ENCODE results near the gene GABRD.
"Not testable (repeated sequence)": the region's sequence is repeated elsewhere in the genome, so short reads cannot be mapped to it uniquely, and the experiment has no call there.

Gene GABRD

DNA sequence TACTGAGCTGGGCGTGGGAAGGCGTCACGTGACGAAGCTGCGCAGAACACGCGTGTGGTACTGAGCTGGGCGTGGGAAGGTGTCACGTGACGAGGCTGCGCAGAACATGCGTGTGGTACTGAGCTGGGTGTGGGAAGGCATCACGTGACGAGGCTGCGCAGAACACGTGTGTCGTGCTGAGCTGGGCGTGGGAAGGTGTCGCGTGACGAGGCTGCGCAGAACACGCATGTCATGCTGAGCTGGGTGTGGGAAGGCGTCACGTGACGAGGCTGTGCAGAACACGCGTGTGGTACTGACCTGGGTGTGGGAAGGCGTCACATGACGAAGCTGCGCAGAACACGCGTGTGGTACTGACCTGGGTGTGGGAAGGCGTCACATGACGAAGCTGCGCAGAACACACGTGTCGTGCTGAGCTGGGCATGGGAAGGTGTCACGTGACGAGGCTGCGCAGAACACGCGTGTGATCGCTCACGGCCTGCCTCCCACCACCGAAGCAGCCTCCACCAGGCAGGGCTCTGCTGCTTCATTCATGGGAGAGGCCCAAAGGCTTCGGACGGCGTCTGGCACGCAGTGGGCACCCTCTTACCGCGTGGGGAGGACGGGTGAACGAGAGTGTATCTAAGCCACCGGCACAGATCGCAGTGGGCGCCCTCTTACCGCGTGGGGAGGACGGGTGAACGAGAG lies 39.5 kb upstream of the GABRD start:
- no peaks in the 10 kb centered on the region for H3K9me3 Mint-ChIP-seq
- H3K36me3 Mint-ChIP-seq, result no peaks in the 10 kb centered on the region
- no peak for DNase-seq
- peak overlapping the region in 1 of 2 donors; percentile 46 for H3K4me3 Mint-ChIP-seq
- no peak overlapping the region for H3K27ac Mint-ChIP-seq
- ATAC-seq (replicated peaks), result no peak
- peaks cover 4 to 11% of the 10 kb centered on the region in 2 donors for H3K27me3 Mint-ChIP-seq
- no peaks in the 10 kb centered on the region for H3K4me1 Mint-ChIP-seq

DNA sequence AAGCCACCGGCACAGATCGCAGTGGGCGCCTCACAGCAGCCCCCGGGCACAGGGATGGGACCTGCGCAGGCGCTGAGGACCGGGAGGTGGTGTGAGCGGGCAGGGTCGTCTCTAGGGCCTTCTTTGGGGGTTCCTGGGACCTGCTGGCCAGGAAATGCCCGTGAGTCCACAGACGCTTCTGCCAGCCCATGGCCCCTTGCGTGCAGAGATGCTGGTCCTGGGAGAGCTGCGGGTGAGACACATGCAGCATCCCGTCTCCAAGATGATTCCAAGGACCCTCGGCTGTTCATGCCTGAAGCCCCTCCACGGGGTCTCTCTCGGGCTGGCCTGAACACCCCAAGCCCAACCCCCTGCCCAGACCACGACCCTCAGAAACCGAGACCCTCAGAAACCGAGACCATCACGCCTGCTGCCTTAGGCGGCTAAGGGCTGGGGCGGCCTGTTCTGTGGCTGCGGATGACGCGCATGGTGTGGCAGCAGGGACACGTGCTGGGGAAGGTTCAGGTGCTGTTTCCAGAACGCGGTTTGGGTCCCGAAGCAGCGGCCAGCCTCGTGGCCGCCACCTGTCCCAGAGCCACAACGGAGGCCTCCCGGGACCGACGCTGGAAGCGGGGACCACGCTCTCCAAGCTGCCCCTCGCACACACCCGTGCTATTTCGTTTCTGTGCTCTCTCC lies 38.5 kb upstream of the GABRD start:
- Mint-ChIP-seq H3K4me3 (no peak overlapping the region), H3K4me1 (no peaks in the 10 kb centered on the region), H3K27me3 (peaks cover 0 to 5% of the 10 kb centered on the region in 2 donors), H3K9me3 (no peaks in the 10 kb centered on the region), H3K36me3 (no peaks in the 10 kb centered on the region), H3K27ac (no peak overlapping the region)
- DNase-seq (no peak), ATAC-seq (replicated peaks) (no peak)

DNA sequence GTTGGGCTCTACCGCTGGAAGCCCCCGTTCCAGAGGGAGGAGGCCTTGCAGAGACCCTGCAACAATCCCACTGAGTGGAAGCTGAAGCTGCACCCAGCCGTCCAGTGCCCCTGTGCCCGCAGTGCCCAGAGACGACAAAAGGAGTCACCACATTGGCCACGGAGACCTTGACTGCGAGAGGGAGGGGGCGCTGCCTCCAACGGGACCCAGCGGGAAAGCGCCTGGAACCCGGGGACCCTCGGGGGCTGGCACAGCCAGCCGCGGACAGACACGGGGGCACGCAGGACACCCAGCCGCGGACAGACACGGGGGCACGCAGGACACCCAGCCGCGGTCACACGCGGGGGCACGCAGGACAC lies 38.0 kb upstream of the GABRD start:
- Mint-ChIP-seq H3K27ac (no peak overlapping the region), H3K4me3 (no peak overlapping the region), H3K9me3 (no peaks in the 10 kb centered on the region), H3K36me3 (no peaks in the 10 kb centered on the region), H3K27me3 (peaks cover 0 to 4% of the 10 kb centered on the region in 2 donors), H3K4me1 (no peaks in the 10 kb centered on the region)
- DNase-seq, result no peak
- ATAC-seq (replicated peaks), result no peak

DNA sequence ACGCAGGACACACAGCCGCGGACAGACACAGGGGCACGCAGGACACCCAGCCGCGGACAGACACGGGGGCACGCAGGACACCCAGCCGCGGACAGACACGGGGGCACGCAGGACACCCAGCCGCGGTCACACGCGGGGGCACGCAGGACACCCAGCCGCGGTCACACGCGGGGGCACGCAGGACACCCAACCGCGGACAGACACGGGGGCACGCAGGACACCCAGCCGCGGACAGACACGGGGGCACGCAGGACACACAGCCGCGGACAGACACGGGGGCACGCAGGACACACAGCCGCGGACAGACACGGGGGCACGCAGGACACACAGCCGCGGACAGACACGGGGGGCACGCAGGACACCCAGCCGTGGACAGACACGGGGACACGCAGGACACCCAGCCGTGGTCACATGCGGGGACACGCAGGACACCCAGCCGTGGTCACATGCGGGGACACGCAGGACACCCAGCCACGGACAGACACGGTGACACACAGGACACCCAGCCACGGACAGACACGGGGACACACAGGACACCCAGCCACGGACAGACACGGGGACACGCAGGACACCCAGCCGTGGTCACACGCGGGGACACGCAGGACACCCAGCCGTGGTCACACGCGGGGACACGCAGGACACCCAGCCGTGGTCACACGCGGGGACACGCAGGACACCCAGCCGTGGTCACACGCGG lies 37.4 kb upstream of the GABRD start:
- H3K4me1 Mint-ChIP-seq; H3K27me3 Mint-ChIP-seq; H3K4me3 Mint-ChIP-seq; ATAC-seq (replicated peaks); H3K36me3 Mint-ChIP-seq; DNase-seq; H3K27ac Mint-ChIP-seq; H3K9me3 Mint-ChIP-seq: not testable (repeated sequence)

DNA sequence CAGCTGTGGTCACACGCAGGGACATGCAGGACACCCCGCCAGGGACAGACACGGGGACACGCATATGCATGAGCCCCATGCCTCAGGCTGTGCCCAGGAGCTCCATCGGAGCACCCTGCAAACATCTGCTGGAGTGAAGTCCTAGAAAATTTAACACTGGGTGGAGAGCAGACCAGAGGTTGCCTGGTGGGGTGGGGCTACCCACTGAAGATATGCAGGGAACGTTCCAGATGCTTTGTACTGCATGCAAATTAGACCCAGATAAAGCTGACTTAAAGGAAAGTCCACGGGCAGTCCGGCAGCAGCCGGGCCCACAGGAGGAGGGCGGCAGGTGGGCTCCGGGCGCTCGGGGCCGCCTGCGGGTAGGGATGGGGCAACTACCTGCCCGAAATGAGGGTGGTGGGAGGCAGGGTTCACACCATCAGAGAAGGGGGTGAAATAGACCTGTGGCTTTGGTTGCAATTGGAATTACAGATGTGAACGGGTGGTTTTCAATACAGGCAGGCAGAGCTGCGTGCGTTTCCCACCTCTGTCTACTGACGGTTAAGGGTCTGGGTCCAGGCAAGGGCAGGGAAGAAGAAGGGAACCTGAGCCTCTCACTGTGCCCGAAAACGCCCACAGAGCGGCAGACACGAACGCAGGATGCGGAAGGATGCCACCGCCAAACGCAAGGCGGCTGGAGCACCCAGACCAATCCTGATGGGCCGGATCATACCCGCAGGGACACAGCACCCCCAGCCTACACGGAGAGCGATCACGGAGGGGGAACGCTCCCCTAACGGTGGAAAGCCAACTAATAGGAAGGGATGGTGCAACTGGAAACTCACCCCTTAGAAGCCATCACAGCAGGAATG lies 36.5 kb upstream of the GABRD start:
- H3K4me3 Mint-ChIP-seq, result no peak overlapping the region
- no peak for ATAC-seq (replicated peaks)
- no peaks in the 10 kb centered on the region for H3K4me1 Mint-ChIP-seq
- H3K9me3 Mint-ChIP-seq, result no peaks in the 10 kb centered on the region
- no peak overlapping the region for H3K27ac Mint-ChIP-seq
- H3K36me3 Mint-ChIP-seq, result no peaks in the 10 kb centered on the region
- DNase-seq, result no peak
- H3K27me3 Mint-ChIP-seq, result peaks cover 4 to 7% of the 10 kb centered on the region in 2 donors

DNA sequence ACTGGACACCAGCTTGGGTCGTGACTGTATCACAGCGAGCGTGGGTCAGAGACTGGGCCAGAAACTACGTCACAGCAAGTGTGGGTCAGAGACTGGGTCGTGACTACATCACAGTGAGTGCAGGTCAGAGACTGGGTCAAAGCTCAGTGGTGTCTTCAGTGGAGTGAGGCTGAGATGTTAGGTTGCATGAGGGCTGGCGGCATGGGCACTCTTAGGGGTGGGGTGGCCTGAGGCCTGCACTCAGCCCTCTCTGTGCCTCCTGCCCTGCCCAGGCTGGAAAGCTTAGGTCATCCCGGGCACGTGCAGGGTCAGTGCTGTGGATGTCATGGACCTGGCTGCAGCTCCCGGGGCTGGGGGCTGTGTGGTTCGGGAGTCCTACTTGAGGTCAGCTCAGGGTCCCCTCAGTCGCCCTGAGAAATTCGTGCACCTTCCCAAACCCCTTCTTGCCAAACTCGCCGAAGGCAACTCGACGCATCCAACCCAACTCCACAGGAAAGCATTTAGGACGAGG lies 34.5 kb upstream of the GABRD start:
- no peak for ATAC-seq (replicated peaks)
- no peaks in the 10 kb centered on the region for H3K9me3 Mint-ChIP-seq

DNA sequence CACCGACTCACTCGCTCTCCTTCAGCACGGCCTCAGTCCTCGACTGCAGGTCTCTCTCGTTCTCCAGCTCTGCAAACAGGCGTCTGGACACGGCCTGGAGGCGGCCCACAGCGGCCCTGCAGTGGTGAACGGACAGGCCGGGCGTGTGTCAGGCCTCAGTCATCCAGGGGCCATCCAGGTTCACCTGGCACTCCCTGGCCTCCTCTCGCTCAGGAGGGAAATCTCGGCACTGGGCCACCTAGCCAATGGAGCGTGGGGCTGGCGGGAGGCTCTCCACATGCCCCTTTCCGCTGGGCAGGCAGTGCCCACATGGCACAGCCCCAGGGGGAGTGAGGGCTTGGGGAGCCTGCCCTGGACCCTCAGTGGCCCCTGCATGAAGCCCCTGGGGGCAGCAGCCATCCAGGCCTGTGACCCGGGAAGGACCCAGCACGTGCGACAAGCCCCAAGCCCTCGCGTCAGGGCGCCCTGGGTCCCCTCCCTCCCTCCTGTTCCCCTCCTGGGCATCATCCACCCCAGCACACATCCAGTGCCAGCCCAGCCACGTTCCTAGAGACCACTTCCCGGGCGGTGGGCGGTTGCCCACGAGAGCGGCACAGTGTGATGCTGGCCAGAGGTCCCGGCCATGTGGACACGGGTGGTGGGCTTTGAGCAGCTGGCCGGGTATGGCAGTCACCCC lies 33.6 kb upstream of the GABRD start:
- DNase-seq (no peak), ATAC-seq (replicated peaks) (no peak)
- H3K4me3 Mint-ChIP-seq, result no peak overlapping the region
- H3K4me1 Mint-ChIP-seq, result no peaks in the 10 kb centered on the region
- H3K9me3 Mint-ChIP-seq, result no peaks in the 10 kb centered on the region
- no peak overlapping the region for H3K27ac Mint-ChIP-seq
- H3K27me3 Mint-ChIP-seq, result peaks cover 11 to 33% of the 10 kb centered on the region in 2 donors
- no peaks in the 10 kb centered on the region for H3K36me3 Mint-ChIP-seq

More for the DNA sequence above, 34.5 kb upstream of the GABRD start:
- H3K4me3 Mint-ChIP-seq, result no peak overlapping the region
- H3K27me3 Mint-ChIP-seq, result peaks cover 11 to 27% of the 10 kb centered on the region in 2 donors
- no peak for DNase-seq
- H3K4me1 Mint-ChIP-seq, result no peaks in the 10 kb centered on the region
- no peaks in the 10 kb centered on the region for H3K36me3 Mint-ChIP-seq
- no peak overlapping the region for H3K27ac Mint-ChIP-seq

DNA sequence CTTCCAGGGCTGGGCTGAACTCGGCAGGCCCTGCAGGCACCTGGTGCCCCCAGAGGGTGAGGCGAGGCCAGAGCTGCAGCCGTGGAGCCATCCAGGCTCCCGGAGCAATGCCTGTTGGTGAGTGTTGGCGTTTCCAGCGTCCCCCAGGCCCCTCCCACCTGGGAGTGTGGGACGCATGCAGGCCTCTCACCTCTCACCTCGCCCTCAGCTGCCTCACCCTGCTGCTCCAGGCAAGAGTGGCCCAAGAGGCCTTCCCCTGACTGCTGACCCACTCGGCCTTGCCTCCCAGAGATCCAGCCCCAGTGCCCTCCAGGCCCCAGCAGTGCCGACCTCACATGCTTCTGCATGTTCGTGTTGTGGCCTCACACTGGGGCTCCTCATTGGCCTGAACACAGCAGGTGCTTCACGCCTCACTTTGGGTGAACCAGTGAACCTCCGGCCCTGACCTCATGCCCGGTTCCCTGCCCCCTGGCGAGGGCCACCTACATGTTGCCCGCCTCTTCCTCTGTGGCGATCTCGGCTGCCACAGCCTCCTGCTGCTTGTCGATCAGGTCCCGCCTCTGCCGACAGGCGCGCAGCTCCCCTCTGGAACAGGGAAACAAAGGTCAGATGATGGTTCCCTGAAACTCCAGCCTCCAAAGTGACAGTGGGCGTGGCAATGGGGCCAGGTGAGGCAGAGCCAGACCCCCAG lies 32.5 kb upstream of the GABRD start:
- DNase-seq, result no peak
- H3K4me3 Mint-ChIP-seq, result no peak overlapping the region
- no peak for ATAC-seq (replicated peaks)
- no peaks in the 10 kb centered on the region for H3K4me1 Mint-ChIP-seq
- peaks cover 11 to 43% of the 10 kb centered on the region in 2 donors for H3K27me3 Mint-ChIP-seq
- no peaks in the 10 kb centered on the region for H3K36me3 Mint-ChIP-seq
- H3K27ac Mint-ChIP-seq, result no peak overlapping the region
- H3K9me3 Mint-ChIP-seq, result no peaks in the 10 kb centered on the region

DNA sequence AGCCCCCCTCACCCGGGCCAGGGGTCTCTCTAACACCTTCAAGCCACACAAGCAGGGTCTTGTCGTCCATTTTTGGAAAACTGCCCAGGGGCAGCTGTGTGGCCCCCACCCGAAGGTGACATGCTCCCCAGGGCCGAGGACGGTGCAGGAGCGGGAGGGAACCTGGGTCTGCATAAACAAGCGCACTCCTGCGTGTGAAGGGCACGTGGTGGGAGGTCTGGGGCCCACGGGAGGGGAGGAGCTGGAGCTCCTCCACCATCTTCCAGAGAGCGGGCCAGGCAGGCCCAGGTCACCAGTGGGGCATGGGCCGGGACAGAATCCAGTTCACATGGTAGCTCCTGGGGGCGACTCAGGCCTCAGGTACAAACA lies 32.0 kb upstream of the GABRD start:
- no peak for ATAC-seq (replicated peaks)
- H3K4me3 Mint-ChIP-seq, result no peak overlapping the region
- H3K36me3 Mint-ChIP-seq, result no peaks in the 10 kb centered on the region
- peaks cover 11 to 43% of the 10 kb centered on the region in 2 donors for H3K27me3 Mint-ChIP-seq
- no peak overlapping the region for H3K27ac Mint-ChIP-seq
- DNase-seq, result no peak
- H3K4me1 Mint-ChIP-seq, result no peaks in the 10 kb centered on the region
- H3K9me3 Mint-ChIP-seq, result no peaks in the 10 kb centered on the region

DNA sequence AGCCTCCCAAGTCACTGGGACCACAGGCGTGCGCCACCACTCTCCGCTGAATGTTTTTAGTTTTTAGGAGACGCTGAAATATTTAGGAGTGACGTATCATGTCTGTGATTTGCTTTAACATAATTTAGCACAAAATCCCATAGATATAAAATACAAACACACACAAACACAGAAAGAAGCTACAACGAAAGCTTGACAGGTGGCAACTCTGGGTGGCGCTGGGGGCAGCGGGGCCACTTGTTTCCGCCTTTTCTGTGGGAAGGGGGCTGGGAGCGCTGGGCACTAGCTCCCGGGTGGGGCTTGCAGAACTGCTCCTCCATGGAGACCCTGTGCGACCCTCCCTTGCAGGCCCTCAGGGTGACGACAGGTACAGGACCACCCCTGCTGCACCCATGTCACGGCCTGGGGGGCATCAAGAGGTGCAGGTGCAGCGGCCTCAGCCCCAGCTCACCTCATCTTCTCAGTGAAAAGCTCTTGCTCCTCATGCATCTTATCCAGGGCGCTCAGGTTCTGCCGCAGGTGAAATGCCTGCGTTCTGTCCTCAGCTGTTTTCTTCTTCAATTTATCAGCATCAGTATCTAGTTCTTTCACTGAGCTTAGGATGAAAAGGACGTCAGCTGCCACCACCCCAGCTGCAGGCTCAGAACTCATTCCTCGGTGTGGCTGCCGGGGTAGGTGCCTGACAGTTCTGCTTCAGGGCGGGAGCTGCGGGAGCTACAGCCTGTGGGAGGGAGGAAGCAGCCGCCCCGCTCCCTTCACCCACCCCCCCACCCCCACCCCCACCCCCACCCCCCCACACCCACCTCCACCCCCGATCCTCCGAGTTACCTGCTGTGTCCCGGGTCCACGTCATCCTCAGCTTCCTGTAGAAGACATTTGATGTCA lies 30.8 kb upstream of the GABRD start:
- H3K27ac Mint-ChIP-seq, result no peak overlapping the region
- H3K4me1 Mint-ChIP-seq, result no peaks in the 10 kb centered on the region
- no peak overlapping the region for H3K4me3 Mint-ChIP-seq
- H3K36me3 Mint-ChIP-seq, result no peaks in the 10 kb centered on the region
- no peak for DNase-seq
- peaks cover 11 to 43% of the 10 kb centered on the region in 2 donors for H3K27me3 Mint-ChIP-seq
- no peaks in the 10 kb centered on the region for H3K9me3 Mint-ChIP-seq
- no peak for ATAC-seq (replicated peaks)

DNA sequence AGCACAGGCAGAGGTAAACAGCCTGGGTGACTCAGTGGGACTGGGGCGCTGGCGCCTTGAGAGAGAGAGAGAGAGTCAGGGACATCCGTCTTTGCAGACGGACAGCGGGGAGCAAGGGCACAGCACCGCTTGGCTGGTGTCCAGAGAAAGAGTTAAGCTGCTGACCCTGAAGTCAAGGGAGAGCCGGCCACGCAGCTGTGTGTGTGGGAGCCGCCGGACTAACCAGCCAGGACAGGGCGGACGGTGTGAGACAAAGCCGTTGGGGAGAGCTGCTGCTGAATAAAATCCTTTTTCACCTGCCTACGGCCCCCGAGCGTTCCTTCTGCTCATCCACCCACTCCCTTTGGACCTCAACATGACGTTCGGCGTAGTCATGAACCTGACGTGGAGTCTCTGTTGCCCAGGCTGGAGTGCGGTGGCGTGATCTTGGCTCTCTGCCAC lies 30.0 kb upstream of the GABRD start:
- ATAC-seq (replicated peaks), result no peak
- no peak overlapping the region for H3K27ac Mint-ChIP-seq
- H3K36me3 Mint-ChIP-seq, result no peaks in the 10 kb centered on the region
- H3K9me3 Mint-ChIP-seq, result no peaks in the 10 kb centered on the region
- H3K4me3 Mint-ChIP-seq, result no peak overlapping the region
- peaks cover 11 to 43% of the 10 kb centered on the region in 2 donors for H3K27me3 Mint-ChIP-seq
- no peak for DNase-seq
- H3K4me1 Mint-ChIP-seq, result no peaks in the 10 kb centered on the region

DNA sequence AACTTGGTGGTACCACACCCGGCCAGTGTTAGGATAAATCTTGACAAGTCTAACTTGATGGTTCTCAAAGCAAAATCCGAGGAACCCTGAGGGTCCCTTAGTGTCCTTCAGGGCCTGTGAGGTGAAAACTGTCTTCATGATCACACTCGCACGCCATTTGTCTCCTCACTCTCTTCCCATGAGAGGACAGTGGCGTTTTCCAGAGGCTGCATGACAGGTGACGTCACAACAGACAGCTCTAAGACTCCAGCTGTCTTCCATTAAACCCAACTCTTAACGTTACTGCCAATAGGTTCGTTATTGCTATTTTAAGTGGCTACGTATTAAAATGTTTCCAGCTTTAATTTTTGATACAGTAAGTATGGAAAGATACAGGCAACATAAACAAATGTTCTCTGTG lies 29.4 kb upstream of the GABRD start:
- H3K27me3 Mint-ChIP-seq, result peaks cover 15 to 48% of the 10 kb centered on the region in 2 donors
- no peak overlapping the region for H3K27ac Mint-ChIP-seq
- DNase-seq, result no peak
- H3K9me3 Mint-ChIP-seq, result no peaks in the 10 kb centered on the region
- no peaks in the 10 kb centered on the region for H3K4me1 Mint-ChIP-seq
- H3K4me3 Mint-ChIP-seq, result no peak overlapping the region
- ATAC-seq (replicated peaks), result no peak
- H3K36me3 Mint-ChIP-seq, result no peaks in the 10 kb centered on the region

All from stimulated activated naive B cell treated with anti-CD40 and anti-IgM and Interleukin-4, amounts not matched to agents 10 μg/mL and 1 μg/mL and 100 μg/mL, for 72 hours (primary cell).